H1 (cell line): ENCODE data around the gene SH3RF3. TPM values are rescaled to one million over a fixed set of nuclear protein-coding genes. Genes with fewer than 3 reads are reported as not detected.

ENCODE experiments used
- CEBPB ChIP-seq: IDR thresholded peaks from 2 replicates; pipeline ENCODE4 v1.6.1; 2012; ENCODE audit warnings: low read depth, low read length
- HDAC6 ChIP-seq: IDR thresholded peaks from one replicate; pipeline ENCODE4 v1.7.1; 2012; ENCODE audit warnings: low read depth, mild to moderate bottlenecking, inconsistent platforms, low read length, moderate library complexity
- NRF1 ChIP-seq: IDR thresholded peaks from 2 replicates; pipeline ENCODE4 v1.6.1; 2011; ENCODE audit warnings: mild to moderate bottlenecking, low read depth, low read length, improper control_type of control experiment
- POLR2A ChIP-seq, 2 experiments: IDR thresholded peaks; 1 replicate in 1 of 2; 2 replicates in 1 of 2; pipeline ENCODE4 v1.6.1; 2011; ENCODE audit warnings: low read depth in 2 of 2, low read length in 2 of 2, mild to moderate bottlenecking in 2 of 2; ENCODE audit errors: control extremely low read depth in 1 of 2
- RNF2 ChIP-seq: fragments of 200-900, 300-1000 bp; sonication (generic); IDR thresholded peaks from 2 replicates; pipeline ENCODE4 v1.7.1; 2016; ENCODE audit warnings: borderline replicate concordance, low read depth, mild to moderate bottlenecking, antibody characterized with exemption, low read length; ENCODE audit not compliant: poor library complexity, severe bottlenecking; ENCODE audit errors: missing control alignments
- SIX5 ChIP-seq: IDR thresholded peaks from 2 replicates; pipeline ENCODE4 v1.6.1; 2011; ENCODE audit warnings: mild to moderate bottlenecking, low read depth, low read length
- TEAD4 ChIP-seq: IDR thresholded peaks from 2 replicates; pipeline ENCODE4 v1.6.1; 2012; ENCODE audit warnings: low read depth, low read length, inconsistent platforms, mixed read lengths
- polyA plus RNA-seq, 7 experiments: library from polyadenylated mRNA; depleted of rRNA in 3 of 7; stranded (reverse) in 5 of 7; unstranded in 2 of 7; fragments of >200 nt in 5 of 7; fragments of 200-250 nt in 2 of 7; gene quantifications; 1 replicate in 5 of 7; 2 replicates in 1 of 7; 4 replicates in 1 of 7; pipeline versions ENCODE4 v1.2.1 to v1.2.3, GENCODE V29; 2011 to 2013; ENCODE audit warnings: missing spikeins in 2 of 7, mixed read lengths in 2 of 7
- total RNA-seq: library from RNA; stranded (reverse); fragmentation: NEBNext Ultra II Directional; extraction: Animal tissue kit (Norgen Biotek cat#: 25700); gene quantifications from 2 replicates; pipeline ENCODE4 v1.2.1, GENCODE V29; 2021
- TF ChIP-seq, protein P1 (sequence below): IDR thresholded peaks from 2 replicates; pipeline ENCODE4 v1.6.1; 2012; ENCODE audit warnings: low read length, inconsistent platforms

SH3RF3 gene
- total and polyA plus RNA-seq, 2 of the 8 experiments (the other 6 are each of a cell fraction or from before 2014, with no cell fraction given), result 0.11 to 0.65 TPM

DNA sequence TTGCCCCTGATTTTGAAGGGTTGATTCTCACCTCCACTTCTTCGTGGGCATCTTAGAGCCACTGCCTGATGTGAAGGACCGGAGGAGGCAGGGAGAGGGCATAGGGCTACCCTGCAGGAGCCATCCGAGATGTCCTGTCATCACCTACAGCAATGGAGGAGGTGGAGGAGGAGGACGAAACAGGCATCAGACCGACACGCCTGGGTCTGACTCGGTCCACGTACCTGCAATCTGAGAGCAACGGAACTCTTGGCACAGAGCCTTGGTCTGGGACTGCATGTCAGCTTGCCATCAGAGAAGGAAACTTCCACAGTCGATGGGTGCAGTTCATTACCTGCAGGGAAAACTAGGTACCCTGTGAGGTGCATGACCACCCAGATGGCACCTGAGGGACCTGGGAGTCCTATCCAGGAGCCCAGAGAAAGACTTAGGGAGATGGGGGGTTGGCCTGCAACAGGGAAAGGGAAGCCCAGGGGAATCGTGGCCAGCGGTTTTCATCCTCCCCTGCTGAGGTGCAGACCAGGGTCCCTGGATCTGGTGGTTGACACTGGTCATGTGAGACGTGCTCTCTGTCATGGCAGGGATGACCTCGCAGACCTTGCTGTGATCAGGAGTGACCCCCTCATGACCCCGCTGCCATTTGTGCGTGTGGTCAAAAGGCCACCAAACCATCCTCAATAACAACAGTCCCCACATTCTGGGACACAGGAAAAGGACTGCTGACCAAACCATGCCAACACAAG lies 293.9 kb downstream of the SH3RF3 start (continued):
- TF ChIP-seq, protein P1, sequence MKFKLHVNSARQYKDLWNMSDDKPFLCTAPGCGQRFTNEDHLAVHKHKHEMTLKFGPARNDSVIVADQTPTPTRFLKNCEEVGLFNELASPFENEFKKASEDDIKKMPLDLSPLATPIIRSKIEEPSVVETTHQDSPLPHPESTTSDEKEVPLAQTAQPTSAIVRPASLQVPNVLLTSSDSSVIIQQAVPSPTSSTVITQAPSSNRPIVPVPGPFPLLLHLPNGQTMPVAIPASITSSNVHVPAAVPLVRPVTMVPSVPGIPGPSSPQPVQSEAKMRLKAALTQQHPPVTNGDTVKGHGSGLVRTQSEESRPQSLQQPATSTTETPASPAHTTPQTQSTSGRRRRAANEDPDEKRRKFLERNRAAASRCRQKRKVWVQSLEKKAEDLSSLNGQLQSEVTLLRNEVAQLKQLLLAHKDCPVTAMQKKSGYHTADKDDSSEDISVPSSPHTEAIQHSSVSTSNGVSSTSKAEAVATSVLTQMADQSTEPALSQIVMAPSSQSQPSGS, result no peak
- TF ChIP-seq RNF2, result no peak
- TF ChIP-seq CEBPB, result no peak
- TF ChIP-seq POLR2A (IDR thresholded peaks at IDR 0.05; ENCODE audit: control extremely low read depth in 1 of 2, low read depth in 2 of 2, low read length in 2 of 2), result no peak
- TF ChIP-seq NRF1, result no peak
- no peak for TF ChIP-seq HDAC6
- TF ChIP-seq SIX5, result no peak
- no peak for TF ChIP-seq TEAD4
- TF ChIP-seq, all 59 proteins: peak for 0
